ENCODE data around the gene ZFP92.

Gene ZFP92

GRCh38 chrX:153409414-153410101 is 1.7 kb upstream of the ZFP92 start:
- Histone ChIP-seq H3K27ac (ENCODE audit: low read depth, low read length, severe bottlenecking) (no peak overlapping the region), H3K9me3 (ENCODE audit: control insufficient read depth, low read length) (no peaks in the 10 kb centered on the region), H3K4me3 (ENCODE audit: extremely low read depth, insufficient read depth, low read length, poor library complexity, severe bottlenecking) (no peak overlapping the region), H3K36me3 (ENCODE audit: control insufficient read depth, insufficient read depth, low read length) (no peaks in the 10 kb centered on the region), H3K4me1 (ENCODE audit: control insufficient read depth, insufficient read depth, low read length, poor library complexity, severe bottlenecking) (no peaks in the 10 kb centered on the region)
- 91% methylated on average over 12 of the region's 30 CpGs; no CpG with 5 or more reads in 1 of the 2 experiments for WGBS, 2 experiments (ENCODE audit: insufficient coverage in 2 of 2)

GRCh38 chrX:153410373-153410772 is 899 bp upstream of the ZFP92 start:
- H3K4me1 ChIP-seq (ENCODE audit: control insufficient read depth, insufficient read depth, low read length, poor library complexity, severe bottlenecking), result no peaks in the 10 kb centered on the region
- 84 to 87% methylated on average over 8 to 14 of the region's 15 CpGs for WGBS, 2 experiments (ENCODE audit: insufficient coverage in 2 of 2)
- H3K27ac ChIP-seq (ENCODE audit: low read depth, low read length, severe bottlenecking), result no peak overlapping the region
- no peak overlapping the region for H3K4me3 ChIP-seq (ENCODE audit: extremely low read depth, insufficient read depth, low read length, poor library complexity, severe bottlenecking)
- H3K36me3 ChIP-seq (ENCODE audit: control insufficient read depth, insufficient read depth, low read length), result no peaks in the 10 kb centered on the region
- H3K9me3 ChIP-seq (ENCODE audit: control insufficient read depth, low read length), result no peaks in the 10 kb centered on the region

- H3K9me3 ChIP-seq (ENCODE audit: control insufficient read depth, low read length), result no peaks in the 10 kb centered on the region
- no peak overlapping the region for H3K27ac ChIP-seq (ENCODE audit: low read depth, low read length, severe bottlenecking)
- H3K4me1 ChIP-seq (ENCODE audit: control insufficient read depth, insufficient read depth, low read length, poor library complexity, severe bottlenecking), result no peaks in the 10 kb centered on the region
- H3K4me3 ChIP-seq (ENCODE audit: extremely low read depth, insufficient read depth, low read length, poor library complexity, severe bottlenecking), result peak overlapping the region; percentile 28
- no peaks in the 10 kb centered on the region for H3K36me3 ChIP-seq (ENCODE audit: control insufficient read depth, insufficient read depth, low read length)
- 18 to 51% methylated on average over 3 to 10 of the region's 12 CpGs for WGBS, 2 experiments (ENCODE audit: insufficient coverage in 2 of 2)
Measured at GRCh38 chrX:153410888-153411254, 401 bp upstream of the ZFP92 start.

GRCh38 chrX:153411988-153412574 is 809 bp downstream of the ZFP92 start:
- H3K36me3 ChIP-seq (ENCODE audit: control insufficient read depth, insufficient read depth, low read length), result no peaks in the 10 kb centered on the region
- H3K27ac ChIP-seq (ENCODE audit: low read depth, low read length, severe bottlenecking), result no peak overlapping the region
- H3K9me3 ChIP-seq (ENCODE audit: control insufficient read depth, low read length), result no peaks in the 10 kb centered on the region
- H3K4me3 ChIP-seq (ENCODE audit: extremely low read depth, insufficient read depth, low read length, poor library complexity, severe bottlenecking), result no peak overlapping the region
- WGBS, 2 experiments (ENCODE audit: insufficient coverage in 2 of 2), result 72 to 82% methylated on average over 6 to 11 of the region's 17 CpGs
- no peaks in the 10 kb centered on the region for H3K4me1 ChIP-seq (ENCODE audit: control insufficient read depth, insufficient read depth, low read length, poor library complexity, severe bottlenecking)

- Histone ChIP-seq H3K27ac (ENCODE audit: low read depth, low read length, severe bottlenecking) (no peak overlapping the region), H3K4me1 (ENCODE audit: control insufficient read depth, insufficient read depth, low read length, poor library complexity, severe bottlenecking) (no peaks in the 10 kb centered on the region), H3K36me3 (ENCODE audit: control insufficient read depth, insufficient read depth, low read length) (no peaks in the 10 kb centered on the region), H3K9me3 (ENCODE audit: control insufficient read depth, low read length) (no peaks in the 10 kb centered on the region), H3K4me3 (ENCODE audit: extremely low read depth, insufficient read depth, low read length, poor library complexity, severe bottlenecking) (no peak overlapping the region)
- 83 to 86% methylated on average over 7 to 21 of the region's 23 CpGs for WGBS, 2 experiments (ENCODE audit: insufficient coverage in 2 of 2)
Measured at GRCh38 chrX:153412746-153413720, 1.8 kb downstream of the ZFP92 start.

GRCh38 chrX:153413731-153414130 is 2.5 kb downstream of the ZFP92 start:
- H3K36me3 ChIP-seq (ENCODE audit: control insufficient read depth, insufficient read depth, low read length), result no peaks in the 10 kb centered on the region
- H3K4me1 ChIP-seq (ENCODE audit: control insufficient read depth, insufficient read depth, low read length, poor library complexity, severe bottlenecking), result no peaks in the 10 kb centered on the region
- 87 to 96% methylated on average over 3 to 5 of the region's 11 CpGs for WGBS, 2 experiments (ENCODE audit: insufficient coverage in 2 of 2)
- no peak overlapping the region for H3K27ac ChIP-seq (ENCODE audit: low read depth, low read length, severe bottlenecking)
- no peaks in the 10 kb centered on the region for H3K9me3 ChIP-seq (ENCODE audit: control insufficient read depth, low read length)
- H3K4me3 ChIP-seq (ENCODE audit: extremely low read depth, insufficient read depth, low read length, poor library complexity, severe bottlenecking), result no peak overlapping the region

GRCh38 chrX:153414856-153415510 is 3.7 kb downstream of the ZFP92 start:
- no peaks in the 10 kb centered on the region for H3K9me3 ChIP-seq (ENCODE audit: control insufficient read depth, low read length)
- WGBS, 2 experiments (ENCODE audit: insufficient coverage in 2 of 2), result 60 to 71% methylated on average over 1 of the region's 9 CpGs
- H3K4me3 ChIP-seq (ENCODE audit: extremely low read depth, insufficient read depth, low read length, poor library complexity, severe bottlenecking), result no peak overlapping the region
- H3K36me3 ChIP-seq (ENCODE audit: control insufficient read depth, insufficient read depth, low read length), result no peaks in the 10 kb centered on the region
- H3K4me1 ChIP-seq (ENCODE audit: control insufficient read depth, insufficient read depth, low read length, poor library complexity, severe bottlenecking), result no peaks in the 10 kb centered on the region
- no peak overlapping the region for H3K27ac ChIP-seq (ENCODE audit: low read depth, low read length, severe bottlenecking)

GRCh38 chrX:153416781-153417450 is 5.6 kb downstream of the ZFP92 start:
- 74 to 81% methylated on average over 3 to 4 of the region's 12 CpGs for WGBS, 2 experiments (ENCODE audit: insufficient coverage in 2 of 2)

GRCh38 chrX:153417637-153418036 is 6.4 kb downstream of the ZFP92 start:
- H3K9me3 ChIP-seq (ENCODE audit: control insufficient read depth, low read length), result no peaks in the 10 kb centered on the region

More at GRCh38 chrX:153416781-153417450, 5.6 kb downstream of the ZFP92 start:
- no peak overlapping the region for H3K27ac ChIP-seq (ENCODE audit: low read depth, low read length, severe bottlenecking)
- H3K4me1 ChIP-seq (ENCODE audit: control insufficient read depth, insufficient read depth, low read length, poor library complexity, severe bottlenecking), result no peaks in the 10 kb centered on the region
- no peaks in the 10 kb centered on the region for H3K9me3 ChIP-seq (ENCODE audit: control insufficient read depth, low read length)
- no peak overlapping the region for H3K4me3 ChIP-seq (ENCODE audit: extremely low read depth, insufficient read depth, low read length, poor library complexity, severe bottlenecking)
- H3K36me3 ChIP-seq (ENCODE audit: control insufficient read depth, insufficient read depth, low read length), result no peaks in the 10 kb centered on the region

More at GRCh38 chrX:153417637-153418036, 6.4 kb downstream of the ZFP92 start:
- no peak overlapping the region for H3K4me3 ChIP-seq (ENCODE audit: extremely low read depth, insufficient read depth, low read length, poor library complexity, severe bottlenecking)
- no peak overlapping the region for H3K27ac ChIP-seq (ENCODE audit: low read depth, low read length, severe bottlenecking)
- no peaks in the 10 kb centered on the region for H3K36me3 ChIP-seq (ENCODE audit: control insufficient read depth, insufficient read depth, low read length)
- 94 to 100% methylated on average over 5 of the region's 8 CpGs for WGBS, 2 experiments (ENCODE audit: insufficient coverage in 2 of 2)
- no peaks in the 10 kb centered on the region for H3K4me1 ChIP-seq (ENCODE audit: control insufficient read depth, insufficient read depth, low read length, poor library complexity, severe bottlenecking)
